GM10266 (cell line): Measurements from ENCODE around the gene GPC5.
"Not testable (repeated sequence)": the region's sequence is repeated elsewhere in the genome, so short reads cannot be mapped to it uniquely, and the experiment has no call there.

ENCODE experiments used
- DNase-seq: peaks from one replicate; pipeline ENCODE4 v3.0.0; 2012; ENCODE audit errors: extremely low spot score
- TF ChIP-seq, protein P1 (sequence below): IDR thresholded peaks from 2 replicates; pipeline ENCODE4 v1.5.1; 2012; ENCODE audit warnings: mild to moderate bottlenecking, low read depth; ENCODE audit not compliant: control insufficient read depth, insufficient read depth; ENCODE audit errors: missing control alignments

GPC5 gene

DNA sequence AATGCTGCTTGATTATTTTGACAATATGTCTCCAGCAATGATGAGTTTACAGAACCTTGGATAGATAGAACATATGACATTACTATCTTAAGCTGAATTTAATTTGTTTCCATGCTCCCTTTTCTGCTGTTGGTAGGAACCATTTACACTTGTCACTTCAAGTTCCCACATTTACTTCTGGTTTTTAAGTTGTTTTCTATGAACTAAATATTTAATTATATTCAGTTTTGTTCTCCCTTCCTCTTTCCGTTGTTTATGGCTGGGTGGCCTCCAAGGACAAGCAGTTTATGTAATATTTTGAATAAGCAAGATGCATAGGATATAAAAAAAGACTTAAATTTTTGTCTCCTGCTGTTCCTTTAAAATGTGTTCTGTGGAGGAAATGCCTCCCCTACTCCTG, 860.6 kb downstream of the GPC5 start:
- TF ChIP-seq, protein P1, sequence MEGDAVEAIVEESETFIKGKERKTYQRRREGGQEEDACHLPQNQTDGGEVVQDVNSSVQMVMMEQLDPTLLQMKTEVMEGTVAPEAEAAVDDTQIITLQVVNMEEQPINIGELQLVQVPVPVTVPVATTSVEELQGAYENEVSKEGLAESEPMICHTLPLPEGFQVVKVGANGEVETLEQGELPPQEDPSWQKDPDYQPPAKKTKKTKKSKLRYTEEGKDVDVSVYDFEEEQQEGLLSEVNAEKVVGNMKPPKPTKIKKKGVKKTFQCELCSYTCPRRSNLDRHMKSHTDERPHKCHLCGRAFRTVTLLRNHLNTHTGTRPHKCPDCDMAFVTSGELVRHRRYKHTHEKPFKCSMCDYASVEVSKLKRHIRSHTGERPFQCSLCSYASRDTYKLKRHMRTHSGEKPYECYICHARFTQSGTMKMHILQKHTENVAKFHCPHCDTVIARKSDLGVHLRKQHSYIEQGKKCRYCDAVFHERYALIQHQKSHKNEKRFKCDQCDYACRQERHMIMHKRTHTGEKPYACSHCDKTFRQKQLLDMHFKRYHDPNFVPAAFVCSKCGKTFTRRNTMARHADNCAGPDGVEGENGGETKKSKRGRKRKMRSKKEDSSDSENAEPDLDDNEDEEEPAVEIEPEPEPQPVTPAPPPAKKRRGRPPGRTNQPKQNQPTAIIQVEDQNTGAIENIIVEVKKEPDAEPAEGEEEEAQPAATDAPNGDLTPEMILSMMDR: no peak
- no peak for DNase-seq

DNA sequence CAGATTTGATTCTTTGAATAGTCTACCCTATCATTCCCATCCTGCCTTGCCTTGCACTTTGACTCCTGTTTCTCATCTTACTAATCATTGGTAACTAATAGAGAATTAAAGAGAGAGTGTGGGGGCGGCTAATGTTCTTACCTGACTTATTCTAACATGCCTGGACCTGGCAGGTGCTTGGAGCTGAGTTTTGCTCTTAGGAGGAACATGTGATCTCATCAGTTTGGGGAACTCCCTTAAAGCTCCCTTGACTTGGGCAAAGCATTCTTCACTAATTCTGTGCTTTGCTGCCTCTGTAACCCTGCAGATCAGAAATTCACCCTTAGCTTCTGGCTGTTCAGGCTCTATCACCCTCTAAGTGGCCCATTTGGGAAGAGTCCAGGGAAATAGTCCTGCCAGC, 861.1 kb downstream of the GPC5 start:
- no peak for DNase-seq
- TF ChIP-seq, protein P1: no peak

DNA sequence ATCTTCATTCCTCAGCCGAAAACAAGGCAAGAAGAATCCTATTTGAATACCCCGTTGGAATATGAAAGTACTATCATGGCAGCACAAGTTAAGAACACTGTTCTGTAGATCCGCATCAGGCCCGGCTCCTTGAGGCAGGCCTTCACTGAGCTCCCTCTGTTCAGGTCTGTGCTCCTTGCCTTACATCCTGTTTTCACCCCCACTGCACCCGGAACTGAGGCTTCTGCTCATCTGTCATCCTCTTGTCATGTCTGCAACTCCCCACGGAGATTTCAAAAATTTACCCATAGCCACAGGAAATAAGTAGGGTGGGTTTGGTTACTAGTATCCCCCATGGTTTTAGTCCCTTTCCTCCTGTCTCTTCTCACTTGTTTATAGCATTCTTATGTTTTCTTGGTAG, 861.9 kb downstream of the GPC5 start:
- TF ChIP-seq, protein P1: no peak
- DNase-seq: no peak

DNA sequence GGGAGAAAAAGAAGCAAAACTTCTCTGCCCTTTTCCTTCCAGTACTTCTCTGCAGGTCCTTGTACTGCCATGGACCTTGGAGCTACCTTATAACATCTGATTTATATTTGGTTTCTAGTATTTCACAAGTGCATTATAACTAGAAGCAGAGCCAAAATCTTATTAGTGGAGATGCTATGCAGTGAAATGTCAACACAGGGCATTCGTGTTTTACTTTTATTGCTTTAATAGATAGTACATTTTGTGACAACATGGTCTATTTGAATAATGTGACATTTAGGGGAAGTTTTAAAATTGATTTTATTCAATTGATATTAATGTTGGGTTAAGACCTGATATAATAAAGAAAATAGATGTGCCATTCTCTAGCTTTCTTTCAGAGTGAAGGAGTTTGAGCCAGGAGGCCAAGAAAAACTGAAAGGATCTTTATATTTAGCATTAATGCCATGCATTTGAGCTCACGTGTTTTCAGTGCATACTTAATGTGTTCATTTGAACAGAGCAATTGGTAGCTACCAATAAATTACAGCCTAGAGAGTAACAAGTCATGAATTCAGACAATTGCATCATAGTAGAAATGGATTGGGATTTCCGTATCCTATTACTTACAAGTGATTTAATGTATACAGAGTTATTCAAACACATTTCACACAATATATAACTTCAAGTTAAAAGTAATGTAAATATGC, 863.8 kb downstream of the GPC5 start:
- no peak for DNase-seq
- TF ChIP-seq, protein P1: no peak

DNA sequence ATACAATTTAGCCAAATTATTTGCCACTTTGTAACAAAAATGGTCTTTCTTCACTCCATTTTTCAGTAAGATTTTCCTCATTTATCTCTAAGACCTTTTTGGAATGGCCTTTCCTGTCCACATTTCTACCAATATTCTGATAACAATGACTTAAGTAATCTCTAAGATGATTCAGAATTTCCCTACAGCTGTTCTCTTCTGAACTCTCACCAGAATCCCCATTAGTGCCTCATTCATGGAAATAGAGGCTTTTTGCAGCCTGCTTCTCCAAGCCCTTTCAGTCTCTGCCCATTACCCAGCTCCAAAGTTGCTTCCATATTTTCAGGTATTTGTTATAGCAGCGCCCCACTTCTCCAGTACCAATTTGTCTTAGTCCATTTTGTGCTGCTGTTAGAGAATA, 867.0 kb downstream of the GPC5 start:
- TF ChIP-seq, protein P1: no peak

DNA sequence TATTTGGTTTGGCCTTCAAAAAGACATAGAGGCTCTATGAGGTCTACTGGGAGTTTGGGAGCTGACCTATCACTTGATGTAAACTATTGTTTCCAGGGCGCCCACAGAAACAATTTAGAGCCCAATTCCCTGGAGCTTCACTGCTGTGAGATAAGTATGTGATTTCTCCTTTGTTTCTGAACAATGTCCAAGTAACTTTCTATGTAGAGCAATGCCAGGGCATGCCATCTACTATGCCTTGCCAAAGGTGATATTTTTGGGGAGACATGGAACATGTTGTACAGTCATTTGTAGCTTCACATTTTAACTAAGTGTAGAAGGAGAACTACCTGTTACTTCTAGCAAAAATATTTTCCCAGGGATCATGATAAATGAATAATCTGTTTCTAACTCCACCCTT, 872.6 kb downstream of the GPC5 start:
- no peak for DNase-seq
- TF ChIP-seq, protein P1: no peak

More for the DNA sequence above, 867.0 kb downstream of the GPC5 start:
- DNase-seq: no peak

DNA sequence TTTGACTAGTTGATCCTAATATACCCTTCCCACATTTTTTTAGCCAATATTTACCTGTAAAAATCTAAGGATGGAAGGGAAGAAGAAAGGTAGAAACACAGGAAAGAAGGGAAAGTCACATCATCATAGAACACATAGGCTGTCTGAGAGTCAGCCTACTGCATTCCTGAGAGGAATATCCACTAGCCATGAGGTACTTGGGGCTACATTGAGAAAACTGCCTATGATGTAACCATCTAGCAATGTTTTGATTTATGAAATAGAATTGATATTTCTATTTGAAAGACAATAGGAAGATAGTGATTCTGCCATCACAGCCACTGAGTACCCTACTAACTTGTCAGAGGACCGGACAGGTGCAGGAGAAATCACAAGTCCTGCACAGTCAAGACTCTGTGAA, 873.8 kb downstream of the GPC5 start:
- TF ChIP-seq, protein P1: no peak
- no peak for DNase-seq

DNA sequence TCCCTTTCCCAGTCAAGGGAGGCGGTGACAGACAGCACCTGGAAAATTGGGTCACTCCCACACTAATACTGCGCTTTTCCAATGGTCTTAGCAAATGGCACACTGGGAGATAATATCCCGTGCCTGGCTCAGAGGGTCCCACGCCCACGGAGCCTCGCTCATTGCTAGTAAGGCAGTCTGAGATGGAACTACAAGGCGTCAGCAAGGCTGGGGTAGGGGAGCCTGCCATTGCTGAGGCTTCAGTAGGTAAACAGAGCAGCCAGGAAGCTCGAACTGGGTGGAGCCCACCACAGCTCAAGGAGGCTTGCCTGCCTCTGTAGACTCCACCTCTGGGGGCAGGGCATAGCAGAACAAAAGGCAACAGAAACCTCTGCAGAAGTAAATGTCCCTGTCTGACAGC, 882.6 kb downstream of the GPC5 start:
- DNase-seq: not testable (repeated sequence)

DNA sequence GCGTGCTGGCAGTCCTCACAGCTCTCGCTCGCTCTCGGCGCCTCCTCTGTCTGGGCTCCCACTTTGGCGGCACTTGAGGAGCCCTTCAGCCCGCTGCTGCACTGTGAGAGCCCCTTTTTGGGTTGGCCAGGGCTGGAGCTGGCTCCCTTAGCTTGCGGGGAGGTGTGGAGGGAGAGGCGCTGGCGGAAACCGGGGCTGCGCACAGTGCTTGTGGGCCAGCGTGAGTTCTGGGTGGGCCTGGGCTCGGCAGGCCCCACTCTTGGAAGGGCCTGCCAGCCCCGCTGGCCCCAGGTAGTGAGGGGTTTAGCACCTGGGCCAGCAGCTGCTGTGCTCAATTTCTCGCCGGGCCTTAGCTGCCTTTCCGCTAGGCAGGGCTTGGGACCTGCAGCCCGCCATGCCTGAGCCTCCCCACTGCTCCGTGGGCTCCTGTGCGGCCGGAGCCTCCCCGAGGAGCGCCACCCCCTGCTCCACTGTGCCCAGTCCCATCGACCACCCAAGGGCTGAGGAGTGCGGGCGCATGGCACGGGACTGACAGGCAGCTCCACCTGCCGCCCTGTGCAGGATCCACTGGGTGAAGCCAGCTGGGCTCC, 892.4 kb downstream of the GPC5 start:
- DNase-seq: not testable (repeated sequence)

DNA sequence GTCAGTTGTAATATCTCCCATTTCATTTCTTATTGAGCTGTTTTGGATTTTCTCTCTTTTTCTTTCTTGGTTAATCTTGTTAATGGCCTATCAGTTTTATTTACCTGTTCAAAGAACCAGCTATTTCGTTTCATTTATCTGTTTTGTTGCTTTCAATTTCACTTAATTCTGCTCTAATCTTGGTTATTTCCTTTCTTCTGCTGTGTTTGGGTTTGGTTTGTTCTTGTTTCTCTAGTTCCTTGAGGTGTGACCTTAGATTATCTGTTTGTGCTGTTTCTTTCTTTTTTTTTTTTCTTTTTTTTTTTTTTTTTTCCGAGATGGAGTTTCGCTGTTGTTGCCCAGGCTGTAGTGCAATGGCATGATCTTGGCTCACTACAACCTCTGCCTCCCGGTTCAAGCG, 896.1 kb downstream of the GPC5 start:
- DNase-seq: not testable (repeated sequence)

DNA sequence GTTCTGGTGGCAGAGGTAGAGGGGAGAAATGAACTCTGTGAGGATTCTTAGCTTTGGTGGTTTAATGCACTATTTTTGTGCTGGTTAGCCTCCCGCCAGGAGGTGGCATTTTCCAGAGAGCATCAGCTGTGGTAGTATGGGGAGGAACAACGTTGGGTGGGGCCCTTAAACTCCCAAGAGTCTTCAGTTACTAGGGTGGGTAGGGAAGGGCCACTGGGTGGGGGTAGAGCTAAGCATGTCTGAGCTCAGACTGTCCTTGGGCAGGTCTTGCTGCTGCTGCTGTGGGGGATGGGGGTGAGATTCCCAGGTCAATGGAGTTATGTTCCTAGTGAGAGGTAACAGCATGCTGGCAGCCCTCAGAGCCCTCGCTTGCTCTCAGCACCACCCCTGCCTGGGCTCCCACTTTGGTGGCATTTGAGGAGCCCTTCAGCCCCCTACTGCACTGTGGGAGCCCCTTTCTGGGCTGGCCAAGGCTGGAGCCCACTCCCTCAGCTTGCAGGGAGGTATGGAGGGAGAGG, 897.8 kb downstream of the GPC5 start:
- not testable (repeated sequence) for DNase-seq
